DMS79 treated with DMSO at 0.1 percent for 48 hours (cell line): ENCODE data around the gene SFI1.
"Not testable (repeated sequence)": the region's sequence is repeated elsewhere in the genome, so short reads cannot be mapped to it uniquely, and the experiment has no call there.

ENCODE experiments used
- DNase-seq: peaks from one replicate; lab custom pipeline; 2025; lab: John Stamatoyannopoulos, UW

SFI1 gene

GRCh38 chr22:31496007-31496734 is at the start of gene SFI1:
TSS of gene SFI1 (plus strand) at chr22:31496536. CDS start at chr22:31508285, 11,749 bp downstream.
- peak; percentile 47 for DNase-seq

- no peak for DNase-seq
Measured at GRCh38 chr22:31446767-31447166, 49.6 kb upstream of the SFI1 start.

DNA sequence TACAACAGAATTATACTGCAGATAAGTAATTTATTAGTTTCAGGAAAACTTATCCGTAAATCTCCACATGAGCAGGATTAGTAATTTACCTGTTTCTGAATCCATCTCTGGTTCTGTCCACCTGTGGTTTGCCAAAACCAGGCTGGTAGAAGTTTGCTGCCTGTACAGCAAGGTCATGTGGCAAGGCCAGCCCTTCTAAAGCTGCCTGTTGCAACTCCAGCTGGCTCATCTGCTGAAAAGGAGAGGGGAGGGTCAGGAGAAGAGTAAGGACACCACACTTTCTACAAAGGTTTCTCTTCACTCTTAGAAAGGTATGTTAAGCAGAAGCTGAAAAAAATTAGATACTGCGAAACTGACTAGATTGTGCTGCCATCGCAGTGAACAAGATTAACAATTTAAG is 49.0 kb upstream of the SFI1 start:
- no peak for DNase-seq

GRCh38 chr22:31448382-31448781 is 48.0 kb upstream of the SFI1 start:
- DNase-seq, result no peak

GRCh38 chr22:31449506-31449905 is 46.8 kb upstream of the SFI1 start:
- DNase-seq, result no peak

DNA sequence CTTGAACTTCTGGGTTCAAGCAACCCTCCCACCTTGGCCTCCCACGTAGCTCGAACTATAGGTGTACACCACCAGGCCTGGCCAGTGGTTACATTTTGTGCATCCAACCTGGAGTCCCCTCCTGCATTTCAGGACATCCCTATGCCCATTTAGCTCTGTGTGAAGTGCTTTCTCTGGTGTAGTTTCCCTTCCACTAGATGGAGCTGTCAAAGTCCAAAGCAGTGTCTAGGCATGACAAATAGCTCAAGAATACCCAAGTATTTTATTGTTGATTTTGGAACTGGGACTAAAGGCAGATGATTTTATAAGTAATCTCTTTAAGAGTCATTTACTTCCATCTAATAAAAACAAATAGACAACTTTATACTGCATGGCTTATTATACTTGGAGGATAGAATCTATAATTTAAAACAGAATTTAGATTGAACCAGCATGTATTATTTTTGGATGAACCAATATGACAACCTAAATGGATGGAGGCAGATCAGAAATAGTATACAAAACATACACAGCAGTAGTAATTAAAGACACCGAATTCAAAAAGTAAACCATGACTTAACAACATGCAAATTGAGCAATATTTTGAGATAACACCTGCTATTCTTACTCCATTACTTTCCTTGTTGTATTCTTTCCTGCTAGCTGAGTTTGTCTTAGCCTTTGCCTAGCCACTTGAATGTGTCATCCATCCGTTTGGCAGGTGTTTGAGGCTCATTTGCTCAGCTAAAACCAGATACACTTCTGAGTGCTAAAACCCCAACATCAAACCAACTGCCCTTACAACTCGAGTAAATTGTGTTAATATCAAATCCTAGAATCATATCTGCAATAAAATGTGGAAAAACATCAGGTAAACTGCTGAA is 44.4 kb upstream of the SFI1 start:
- no peak for DNase-seq

DNA sequence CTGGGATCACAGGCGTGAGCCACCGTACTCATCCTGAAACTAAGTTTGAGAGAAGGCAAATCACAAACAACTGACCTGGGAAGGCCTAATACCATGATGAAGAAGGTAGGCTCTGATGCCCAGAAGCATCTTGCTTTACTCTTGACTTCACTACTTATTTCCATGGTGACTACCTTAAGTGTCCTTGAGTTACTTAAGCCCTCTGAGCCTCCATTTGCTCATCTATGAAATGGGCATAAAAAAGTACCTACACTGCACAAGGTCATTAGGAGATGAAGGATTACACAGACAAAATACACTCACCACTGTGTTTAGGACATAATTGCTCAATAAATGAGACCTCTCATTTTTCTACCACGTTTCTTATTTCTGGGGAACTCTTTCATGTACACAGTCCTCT is 34.6 kb upstream of the SFI1 start:
- DNase-seq, result no peak

DNA sequence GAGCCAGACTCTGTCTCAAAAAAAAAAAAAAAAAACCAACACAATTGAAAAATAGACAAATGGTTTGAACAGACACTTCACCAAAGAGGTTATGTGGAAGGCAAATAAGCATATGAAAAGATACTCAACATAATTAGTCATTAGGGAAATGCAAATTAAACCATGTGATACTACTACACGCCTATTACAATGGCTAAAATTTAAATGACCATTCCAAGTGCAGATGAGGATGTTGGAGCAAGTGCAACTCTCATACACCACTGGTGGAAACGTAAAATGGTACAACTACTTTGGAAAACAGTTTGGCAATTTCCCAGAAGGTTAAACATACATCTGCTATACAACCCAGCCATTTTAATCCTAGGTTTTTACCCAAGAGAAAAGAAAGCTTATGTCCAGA is 31.0 kb upstream of the SFI1 start:
- DNase-seq, result no peak

GRCh38 chr22:31474743-31475142 is 21.6 kb upstream of the SFI1 start:
- DNase-seq, result no peak

- no peak for DNase-seq
Measured at GRCh38 chr22:31475800-31476199, 20.5 kb upstream of the SFI1 start.

DNA sequence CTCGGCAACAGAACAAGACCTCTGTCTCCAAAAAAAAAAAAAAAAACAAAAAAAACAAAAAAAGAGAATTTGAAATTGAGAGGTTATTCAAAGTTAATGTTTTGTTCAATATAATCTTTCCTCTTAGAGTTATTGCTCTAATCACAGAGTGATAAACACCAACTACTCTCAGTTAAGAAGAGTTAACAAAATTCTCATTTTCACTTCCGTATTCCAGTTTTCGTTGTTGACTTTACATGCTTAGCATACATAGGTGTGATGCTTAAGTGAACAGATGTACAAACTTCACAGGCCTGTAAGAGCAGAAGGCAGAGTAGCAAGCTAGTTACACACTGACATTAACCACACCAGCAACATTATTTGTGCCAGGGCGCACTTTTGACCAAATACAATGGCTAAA is 19.0 kb upstream of the SFI1 start:
- DNase-seq, result no peak

DNA sequence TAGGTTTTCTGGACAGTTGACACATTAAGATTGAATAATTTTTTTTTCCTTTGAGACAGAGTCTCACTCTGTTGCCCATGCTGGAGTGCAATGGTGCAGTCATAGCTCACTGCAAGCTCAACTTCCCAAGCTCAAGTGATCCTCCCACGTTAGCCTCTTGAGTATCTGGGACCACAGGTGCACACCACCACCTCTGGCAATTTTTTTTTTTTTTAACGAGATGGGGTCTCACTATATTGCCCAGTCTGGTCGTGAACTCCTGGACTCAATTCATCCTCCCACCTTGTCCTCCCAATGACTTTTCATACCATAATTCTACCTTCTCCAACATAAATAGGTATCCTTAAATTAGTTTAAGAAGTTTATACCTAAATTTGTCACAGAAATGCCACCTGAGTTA is 15.2 kb upstream of the SFI1 start:
- no peak for DNase-seq

GRCh38 chr22:31482470-31482869 is 13.9 kb upstream of the SFI1 start:
- DNase-seq, result not testable (repeated sequence)

- DNase-seq, result not testable (repeated sequence)
Measured at GRCh38 chr22:31486369-31486768, 10.0 kb upstream of the SFI1 start.

DNA sequence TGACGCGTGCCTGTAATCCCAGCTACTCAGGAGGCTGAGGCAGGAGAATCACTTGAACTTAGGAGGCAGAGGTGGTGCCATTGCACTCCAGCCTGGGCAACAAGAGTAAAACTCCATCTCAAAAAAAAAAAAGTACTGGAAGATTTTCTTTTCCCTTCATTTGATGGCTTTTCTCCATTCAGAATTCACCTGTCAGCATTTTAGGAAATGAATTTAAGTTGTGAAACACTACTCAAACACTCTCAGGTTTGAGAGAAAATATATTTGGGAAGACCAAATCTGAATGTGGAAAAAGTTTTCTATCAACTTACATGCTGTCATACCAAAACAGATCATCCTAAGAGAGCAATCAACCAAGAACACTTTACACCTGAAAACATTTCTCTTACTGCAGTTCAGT is 9.4 kb upstream of the SFI1 start:
- DNase-seq, result no peak

GRCh38 chr22:31488346-31488883 is 7.9 kb upstream of the SFI1 start:
- DNase-seq, result no peak

GRCh38 chr22:31488988-31489617 is 7.2 kb upstream of the SFI1 start:
- DNase-seq, result no peak

DNA sequence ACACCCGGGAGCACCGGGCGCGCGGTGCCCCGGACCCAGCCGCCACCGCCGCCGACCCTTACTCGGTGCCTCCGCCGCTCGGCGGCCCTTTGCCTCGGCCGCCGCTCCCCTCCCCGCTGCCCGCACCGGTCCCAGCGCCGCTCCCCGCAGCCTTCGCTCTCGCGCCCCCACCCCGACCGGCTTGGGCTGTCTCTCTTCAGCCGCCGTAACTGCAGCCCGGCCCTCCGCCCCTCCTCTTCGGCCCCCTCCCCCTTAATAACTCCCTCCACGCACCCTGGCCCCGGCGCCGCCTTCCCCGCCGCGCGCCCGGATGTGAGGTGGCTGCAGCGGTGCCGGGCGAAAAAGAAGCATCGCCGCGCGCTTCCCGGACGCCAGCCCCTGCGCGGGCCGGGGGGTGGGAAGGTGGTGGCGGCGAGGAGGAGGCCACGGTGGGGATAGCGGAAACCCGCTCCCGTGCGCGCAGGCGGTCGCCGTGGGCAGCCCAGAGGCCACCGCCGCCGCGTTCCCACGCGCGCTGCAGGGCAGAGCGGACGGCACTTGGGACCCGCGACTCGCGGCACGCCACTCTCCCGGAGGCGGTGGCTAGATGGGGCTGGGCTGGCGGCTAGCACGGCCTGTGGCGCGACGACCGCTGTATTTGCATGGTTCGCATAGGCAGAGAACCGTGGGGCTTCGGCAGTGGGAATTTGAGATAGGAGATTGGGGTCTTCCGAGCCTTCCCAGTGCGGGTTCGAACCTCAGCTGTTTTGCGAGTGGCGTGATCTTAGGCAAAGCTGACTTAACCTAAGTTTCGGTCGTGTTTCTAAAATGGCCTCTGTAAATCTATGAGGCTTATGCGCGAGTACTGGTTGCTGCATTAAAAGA is 6.5 kb upstream of the SFI1 start, which contains the start of gene EIF4ENIF1:
TSS of gene EIF4ENIF1 (minus strand) at position 211 of the 864 bp plus-strand sequence. CDS start 1,124 bp downstream, outside the sequence.
- DNase-seq, result peak; percentile 23

- DNase-seq, result no peak
Measured at GRCh38 chr22:31490496-31490925, 5.8 kb upstream of the SFI1 start.

DNA sequence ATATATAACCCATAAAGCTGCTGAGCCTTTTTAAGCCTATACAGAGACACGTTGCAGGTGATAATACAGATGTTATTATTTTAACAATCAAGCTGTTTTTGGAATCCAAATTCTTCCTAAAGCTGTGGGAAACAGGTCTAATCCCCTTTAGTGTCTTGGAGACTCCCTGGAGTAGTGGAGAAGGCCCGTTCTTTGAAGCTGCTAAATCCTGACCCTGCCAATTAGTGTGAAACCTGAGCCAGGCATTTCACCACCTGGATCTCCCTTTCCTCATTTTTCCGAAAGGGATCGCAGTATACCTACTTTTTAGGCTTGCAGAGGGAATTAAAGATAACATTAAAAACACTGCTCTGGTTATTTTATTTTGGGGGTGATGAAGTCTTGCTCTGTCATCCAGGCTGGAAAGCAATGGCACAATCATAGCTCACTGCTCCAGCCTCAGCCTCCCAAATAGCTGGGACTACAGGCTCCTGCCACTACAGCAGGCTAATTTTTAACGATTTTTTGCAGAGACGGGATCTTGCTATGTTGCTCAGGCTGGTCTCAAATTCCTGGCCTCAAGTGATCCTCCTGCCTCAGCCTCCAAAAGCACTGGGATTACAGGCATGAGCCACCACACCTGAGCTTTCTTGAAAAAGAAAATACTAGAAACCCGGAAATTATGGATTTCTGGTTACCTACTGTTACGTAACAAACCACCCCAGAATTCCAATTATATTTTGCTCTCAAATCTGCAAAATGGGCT is 4.9 kb upstream of the SFI1 start:
- DNase-seq, result no peak

DNA sequence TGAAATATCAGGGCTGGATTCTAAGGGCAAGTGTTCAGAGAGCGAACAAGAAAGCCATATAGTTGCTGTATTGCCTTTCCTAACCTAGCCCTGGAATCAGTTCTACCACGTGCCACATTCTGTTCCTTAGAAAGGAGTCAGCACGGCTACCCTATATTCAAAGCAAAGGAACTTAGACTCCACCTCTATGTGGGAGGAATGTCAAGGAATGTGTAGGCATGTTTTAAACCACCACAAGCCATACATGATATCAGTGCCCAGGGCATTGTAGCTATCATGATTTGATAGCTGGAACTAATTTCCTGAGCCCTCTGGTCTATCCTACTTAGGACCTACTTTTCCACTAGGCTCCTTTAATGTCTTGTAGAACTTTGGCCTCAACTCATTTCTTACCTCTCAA is 4.2 kb upstream of the SFI1 start:
- DNase-seq, result no peak
